Tibial nerve (tissue), 4 donors: ENCODE results near the gene PCDH9. TPM values are rescaled to one million over a fixed set of nuclear protein-coding genes. Genes with fewer than 3 reads are reported as not detected.

ENCODE experiments used
- DNase-seq, 2 donors: peaks; one replicate each; pipeline ENCODE4 v3.0.0-alpha.2; 2019; ENCODE audit warnings: low spot score in 2 of 2
- H3K27ac ChIP-seq, 4 donors: fragments of 200-600 bp; sonication (generic) in 3 of 4; one replicate each; pipeline ENCODE4 v1.5.1; 2017 to 2019; ENCODE audit warnings: mild to moderate bottlenecking in 1 of 4
- H3K27me3 ChIP-seq, 2 donors: fragments of 200-600 bp; sonication (generic) in 1 of 2; one replicate each; pipeline versions ENCODE4 v1.5.1 to v1.6.0; 2017 to 2019
- H3K36me3 ChIP-seq, 3 donors: fragments of 200-600 bp; sonication (generic); one replicate each; pipeline ENCODE4 v1.5.1; 2018 to 2019
- H3K4me1 ChIP-seq, 4 donors: fragments of 200-600 bp; sonication (generic) in 3 of 4; one replicate each; pipeline ENCODE4 v1.5.1; 2017 to 2019
- H3K4me3 ChIP-seq, 4 donors: fragments of 200-600 bp; sonication (generic) in 3 of 4; one replicate each; pipeline ENCODE4 v1.5.1; 2017 to 2019; ENCODE audit warnings: mild to moderate bottlenecking in 1 of 4, moderate library complexity in 1 of 4
- H3K9me3 ChIP-seq, 4 donors: fragments of 200-600 bp; sonication (generic) in 3 of 4; one replicate each; pipeline ENCODE4 v1.5.1; 2017 to 2019
- CTCF ChIP-seq, 5 experiments: fragments of 200-600 bp in 3 of 5; fragments of 450-650 bp in 2 of 5; sonication (generic) in 3 of 5; IDR thresholded peaks; one replicate each; pipeline ENCODE4 v1.5.1; 2016 to 2019; ENCODE audit warnings: antibody characterized with exemption in 5 of 5, mild to moderate bottlenecking in 3 of 5, moderate library complexity in 2 of 5
- EP300 ChIP-seq, 2 donors: sonication (generic); formaldehyde crosslinking; IDR thresholded peaks; one replicate each; pipeline ENCODE4 v1.6.1; 2017; ENCODE audit warnings: antibody characterized with exemption in 2 of 2, mild to moderate bottlenecking in 1 of 2
- POLR2A ChIP-seq, 2 donors: fragments of 450-650 bp; IDR thresholded peaks; one replicate each; pipeline ENCODE4 v1.6.1; 2017; ENCODE audit warnings: antibody characterized with exemption in 2 of 2, mild to moderate bottlenecking in 2 of 2, moderate library complexity in 2 of 2
- WGBS, 2 donors: methylation state at CpG; one replicate each; pipeline ENCODE4 v1.1.5; 2018; 5-methylcytosine and 5-hydroxymethylcytosine counted together
- total RNA-seq, 4 donors: library from RNA; depleted of rRNA; stranded (reverse); fragments of >200 nt; gene quantifications; one replicate each; pipeline ENCODE4 v1.1.0, GENCODE V29; 2016

PCDH9 gene
- 10 to 100 TPM; 11.8 to 28.6 (median 14.4) TPM for total RNA-seq

GRCh38 chr13:67229481-67230403 lies at the start of gene PCDH9:
Gene PCDH9, minus strand, starts transcription at chr13:67230336. Its CDS starts 1,896 bp downstream, at chr13:67228440.
- peak within 1 kb of the TSS; percentile 88 to 94 (median 90) for H3K27ac ChIP-seq
- 1% methylated on average over 24 to 26 of the region's 26 CpGs for WGBS, 2 donors
- peak in 1 of 2 donors; percentile 5 for DNase-seq

GRCh38 chr13:67278235-67278634 lies 48.1 kb upstream of the PCDH9 start:
- Histone ChIP-seq H3K27me3 (no peaks in the 10 kb centered on the region), H3K9me3 (no peaks in the 10 kb centered on the region), H3K4me1 (no peaks in the 10 kb centered on the region), H3K36me3 (no peaks in the 10 kb centered on the region), H3K27ac (no peak overlapping the region), H3K4me3 (no peak overlapping the region)
- no peak for DNase-seq
- TF ChIP-seq CTCF (IDR thresholded peaks at IDR 0.05) (no peak), EP300 (IDR thresholded peaks at IDR 0.05) (no peak), POLR2A (IDR thresholded peaks at IDR 0.05) (no peak)
- 47 to 53% methylated on average over 2 of the region's 2 CpGs for WGBS, 2 donors

More at GRCh38 chr13:67229481-67230403, at the start of gene PCDH9:
- Histone ChIP-seq H3K36me3 (no peaks in the 10 kb centered on the region), H3K9me3 (no peaks in the 10 kb centered on the region), H3K4me3 (peak within 1 kb of the TSS; percentile 53 to 79 (median 70)), H3K27me3 (no peaks in the 10 kb centered on the region), H3K4me1 (peaks cover 0 to 47% (median 6%) of the 10 kb centered on the region in 4 donors)
- peak; percentile 82 to 99 for TF ChIP-seq POLR2A (IDR thresholded peaks at IDR 0.05)
- peak; percentile 90 to 99 for TF ChIP-seq EP300 (IDR thresholded peaks at IDR 0.05)
- TF ChIP-seq CTCF (IDR thresholded peaks at IDR 0.05) = no peak

- Histone ChIP-seq H3K4me1 (no peaks in the 10 kb centered on the region), H3K27me3 (no peaks in the 10 kb centered on the region), H3K9me3 (no peaks in the 10 kb centered on the region), H3K4me3 (no peak overlapping the region), H3K36me3 (no peaks in the 10 kb centered on the region), H3K27ac (no peak overlapping the region)
- no peak for TF ChIP-seq CTCF (IDR thresholded peaks at IDR 0.05)
- TF ChIP-seq POLR2A (IDR thresholded peaks at IDR 0.05) = no peak
- TF ChIP-seq EP300 (IDR thresholded peaks at IDR 0.05) = no peak
- WGBS, 2 donors = 50 to 57% methylated on average over 1 of the region's 1 CpG
- no peak for DNase-seq
These were observed 47.4 kb upstream of the PCDH9 start for GRCh38 chr13:67277581-67277980.

GRCh38 chr13:67275351-67275960 lies 45.3 kb upstream of the PCDH9 start:
- H3K27me3 ChIP-seq = no peaks in the 10 kb centered on the region
- H3K9me3 ChIP-seq = no peaks in the 10 kb centered on the region
- H3K36me3 ChIP-seq = no peaks in the 10 kb centered on the region
- no peak for TF ChIP-seq CTCF (IDR thresholded peaks at IDR 0.05)
- TF ChIP-seq POLR2A (IDR thresholded peaks at IDR 0.05) = no peak
- no peak for TF ChIP-seq EP300 (IDR thresholded peaks at IDR 0.05)
- 70 to 74% methylated on average over 6 of the region's 6 CpGs for WGBS, 2 donors
- H3K4me3 ChIP-seq = no peak overlapping the region
- H3K27ac ChIP-seq = no peak overlapping the region
- DNase-seq = no peak
- H3K4me1 ChIP-seq = no peaks in the 10 kb centered on the region

GRCh38 chr13:67273001-67273400 lies 42.9 kb upstream of the PCDH9 start:
- WGBS, 2 donors = 92 to 93% methylated on average over 1 of the region's 1 CpG
- no peak for TF ChIP-seq EP300 (IDR thresholded peaks at IDR 0.05)
- TF ChIP-seq CTCF (IDR thresholded peaks at IDR 0.05) = no peak
- TF ChIP-seq POLR2A (IDR thresholded peaks at IDR 0.05) = no peak
- H3K36me3 ChIP-seq = no peaks in the 10 kb centered on the region
- no peaks in the 10 kb centered on the region for H3K9me3 ChIP-seq
- no peak overlapping the region for H3K4me3 ChIP-seq
- H3K27me3 ChIP-seq = no peaks in the 10 kb centered on the region
- H3K4me1 ChIP-seq = no peaks in the 10 kb centered on the region
- no peak overlapping the region for H3K27ac ChIP-seq
- DNase-seq = no peak
